Kidney (tissue), 14 donors: ENCODE data around the gene FBLN2. TPM values are rescaled to one million over a fixed set of nuclear protein-coding genes. Genes with fewer than 3 reads are reported as not detected.

Experiments
- DNase-seq, 5 donors: peaks; one replicate each; pipeline ENCODE4 v3.0.0-alpha.2; 2013 to 2020
- FAIRE-seq: peaks from 2 replicates; lab custom pipeline; 2012; peaks lifted over from hg19 to GRCh38; lab: Jason Lieb, UNC
- H3K27ac ChIP-seq, 2 donors: one replicate each; pipeline ENCODE4 v1.7.0; 2013; ENCODE audit warnings: low read depth in 2 of 2, low read length in 2 of 2, inconsistent platforms in 1 of 2
- H3K27me3 ChIP-seq: one replicate; pipeline ENCODE4 v1.7.1; 2013; ENCODE audit warnings: low read length, inconsistent platforms; ENCODE audit not compliant: control insufficient read depth, insufficient read depth
- H3K36me3 ChIP-seq, 3 donors: one replicate each; pipeline versions ENCODE4 v1.7.0 to v1.7.1; 2013; ENCODE audit warnings: low read length in 3 of 3, control low read depth in 1 of 3, inconsistent platforms in 1 of 3; ENCODE audit not compliant: insufficient read depth in 3 of 3, control insufficient read depth in 2 of 3
- H3K4me1 ChIP-seq, 3 donors: one replicate each; pipeline versions ENCODE4 v1.7.0 to v1.7.1; 2013; ENCODE audit warnings: low read length in 3 of 3, inconsistent platforms in 1 of 3, low read depth in 1 of 3; ENCODE audit not compliant: control insufficient read depth in 2 of 3, insufficient read depth in 2 of 3
- H3K4me3 ChIP-seq, 3 donors: one replicate each; pipeline versions ENCODE4 v1.7.0 to v1.8.1; 2013; ENCODE audit warnings: low read length in 3 of 3, control low read depth in 1 of 3, inconsistent platforms in 1 of 3
- H3K9ac ChIP-seq, 3 donors: one replicate each; pipeline versions ENCODE4 v1.7.0 to v1.7.1; 2013; ENCODE audit warnings: low read length in 3 of 3, control low read depth in 1 of 3, inconsistent platforms in 1 of 3
- H3K9me3 ChIP-seq, 3 donors: one replicate each; pipeline versions ENCODE4 v1.7.0 to v1.7.1; 2013; ENCODE audit warnings: low read length in 3 of 3, control low read depth in 1 of 3, inconsistent platforms in 1 of 3; ENCODE audit not compliant: control insufficient read depth in 2 of 3, insufficient read depth in 1 of 3
- CTCF ChIP-seq: IDR thresholded peaks from 3 replicates; pipeline ENCODE4 v1.5.1; 2012; ENCODE audit warnings: mild to moderate bottlenecking, moderate library complexity, borderline replicate concordance; ENCODE audit not compliant: insufficient read depth; ENCODE audit errors: extremely low read depth
- intact Hi-C: fragments of 100-400 bp; cut with DNase I; formaldehyde crosslinking; loops from one replicate; pipeline ENCODE4 v1.11.1; 2022
- polyA plus RNA-seq: library from polyadenylated mRNA; stranded (reverse); fragments of 350-450 nt; fragmentation: Illumina TruSeq; extraction: RNeasy Lipid Tissue Mini Kit (QIAGEN cat#74804); gene quantifications from one replicate; pipeline ENCODE4 v1.2.3, GENCODE V29; 2014; ENCODE audit warnings: low read depth, low replicate concordance; ENCODE audit not compliant: insufficient read depth
- total RNA-seq: library from RNA; stranded (reverse); fragmentation: NEBNext Ultra II Directional; extraction: Animal tissue kit (Norgen Biotek cat#: 25700); gene quantifications from one replicate; pipeline ENCODE4 v1.2.1, GENCODE V29; 2021
- donor health status: control.
- donor health status: control.
- donor health status: control.
- donor health status: control.
- donor health status: control.
- donor health status: DM: yes; HTN: yes; CAD: no.
- donor health status: Normal renal cell carcinoma (clear cell type).

The FBLN2 gene
- total and polyA plus RNA-seq, 2 donors from 2014 or later: 3.2 to 43.4 TPM

DNA sequence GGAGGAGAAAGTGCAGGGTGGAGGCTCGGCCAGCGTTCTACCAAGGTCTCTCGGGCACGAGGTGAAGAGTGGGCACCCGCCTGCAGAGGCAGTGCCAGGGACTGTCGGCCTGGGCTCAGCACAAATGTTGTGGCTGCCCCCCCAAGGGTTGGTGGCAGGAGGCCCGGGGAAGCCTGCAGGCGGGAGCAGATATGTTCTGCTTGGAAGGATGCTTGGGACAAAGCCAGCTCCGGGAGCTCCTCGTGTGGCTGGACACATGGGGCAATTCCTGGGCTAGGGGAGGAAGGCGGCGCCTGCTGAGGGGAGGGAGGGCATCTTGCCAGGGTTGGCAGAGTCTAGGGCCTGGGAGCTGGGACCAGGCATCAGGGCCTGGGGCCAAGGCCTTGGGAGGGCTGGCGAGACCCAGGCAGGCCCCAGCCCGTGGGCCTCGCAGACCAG is 30.4 kb upstream of the FBLN2 start:
- intact Hi-C loops: no loop called here
- Histone ChIP-seq H3K9ac (no peak overlapping the region), H3K27me3 (no peaks in the 10 kb centered on the region), H3K36me3 (no peaks in the 10 kb centered on the region), H3K27ac (no peak overlapping the region), H3K9me3 (no peaks in the 10 kb centered on the region), H3K4me1 (no peaks in the 10 kb centered on the region), H3K4me3 (no peak overlapping the region)
- no peak for TF ChIP-seq CTCF
- no peak for FAIRE-seq
- peak in 2 of 5 donors; percentile 46 to 80 for DNase-seq

DNA sequence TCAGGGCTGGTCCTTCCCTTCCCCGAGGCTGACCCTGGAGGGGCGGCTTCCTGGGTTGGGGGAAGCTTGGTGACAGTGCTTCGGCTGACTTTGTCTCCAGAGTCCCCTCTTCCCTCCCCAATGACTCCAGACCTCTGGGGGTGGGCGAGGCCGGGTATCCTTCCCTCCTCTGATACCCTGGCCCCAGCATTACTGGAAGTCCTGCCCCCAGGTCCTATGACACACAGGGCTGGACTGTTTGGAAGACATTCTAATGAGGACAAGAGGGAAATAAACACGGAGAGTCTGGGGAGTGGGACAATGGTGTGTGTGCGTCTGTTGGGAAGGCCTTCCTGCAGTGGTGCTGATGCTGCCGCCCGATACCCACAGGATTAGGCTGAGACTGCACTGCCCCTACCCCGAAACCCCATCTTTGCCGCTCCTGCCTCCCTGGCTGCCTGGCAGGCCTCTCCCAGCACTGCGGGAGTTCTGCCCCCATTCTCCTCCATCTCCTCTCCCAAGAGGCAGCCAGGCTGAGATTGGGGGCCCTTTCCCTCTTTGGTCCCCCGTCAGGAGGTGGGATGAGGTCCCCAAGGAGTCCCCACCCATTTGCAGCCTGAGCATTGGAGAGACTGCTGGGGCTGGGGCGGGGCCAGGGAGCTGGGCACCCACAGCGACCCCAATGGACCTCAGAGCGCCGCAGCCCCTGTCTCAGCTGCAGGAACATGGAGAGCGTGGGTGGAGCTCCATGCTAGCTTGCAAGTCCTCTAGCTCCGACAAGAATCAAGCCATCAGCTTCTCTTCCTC is 29.7 kb upstream of the FBLN2 start:
- Histone ChIP-seq H3K4me1 (no peaks in the 10 kb centered on the region), H3K9ac (no peak overlapping the region), H3K27me3 (no peaks in the 10 kb centered on the region), H3K4me3 (no peak overlapping the region), H3K27ac (no peak overlapping the region), H3K36me3 (no peaks in the 10 kb centered on the region), H3K9me3 (no peaks in the 10 kb centered on the region)
- no peak for TF ChIP-seq CTCF
- peak in 1 of 5 donors; percentile 57 for DNase-seq
- FAIRE-seq: no peak
- intact Hi-C loops: no loop called here

DNA sequence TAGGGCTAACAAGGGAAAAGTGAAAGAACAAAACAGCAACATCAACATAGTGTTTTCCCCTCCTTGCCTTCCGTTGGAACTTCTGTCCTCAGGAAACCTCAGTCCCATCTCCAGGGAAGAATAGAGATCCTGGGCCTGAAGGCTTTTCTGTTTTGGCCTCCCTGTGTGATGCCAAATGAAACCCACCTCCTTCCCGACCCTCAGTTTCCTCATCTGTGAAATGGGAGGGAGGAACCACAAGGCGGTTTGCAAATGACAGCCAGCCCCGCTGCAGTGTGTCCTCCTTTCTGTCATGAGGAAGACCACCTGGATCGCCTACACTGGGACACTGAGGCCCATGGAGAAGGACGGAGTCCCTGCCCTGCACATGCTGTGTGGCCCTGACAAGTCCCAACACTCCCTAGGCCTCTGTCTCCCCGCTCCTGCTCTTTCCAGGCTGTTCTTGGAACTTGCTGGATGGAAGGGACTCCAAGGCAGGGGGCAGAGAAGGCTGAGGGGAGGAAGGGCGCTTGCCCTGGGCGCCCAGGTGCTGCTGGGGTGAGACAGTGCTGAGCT is 28.5 kb upstream of the FBLN2 start:
- no peaks in the 10 kb centered on the region for H3K9me3 ChIP-seq
- no peak overlapping the region for H3K4me3 ChIP-seq
- no peaks in the 10 kb centered on the region for H3K27me3 ChIP-seq
- FAIRE-seq (no peak), DNase-seq (peak in 1 of 5 donors; percentile 43)
- H3K27ac ChIP-seq: no peak overlapping the region
- H3K9ac ChIP-seq: no peak overlapping the region
- no peaks in the 10 kb centered on the region for H3K36me3 ChIP-seq
- intact Hi-C loops: no loop called here
- H3K4me1 ChIP-seq: no peaks in the 10 kb centered on the region
- TF ChIP-seq CTCF: no peak
